ENCODE measurements around the gene GRHPR.

Gene GRHPR

DNA sequence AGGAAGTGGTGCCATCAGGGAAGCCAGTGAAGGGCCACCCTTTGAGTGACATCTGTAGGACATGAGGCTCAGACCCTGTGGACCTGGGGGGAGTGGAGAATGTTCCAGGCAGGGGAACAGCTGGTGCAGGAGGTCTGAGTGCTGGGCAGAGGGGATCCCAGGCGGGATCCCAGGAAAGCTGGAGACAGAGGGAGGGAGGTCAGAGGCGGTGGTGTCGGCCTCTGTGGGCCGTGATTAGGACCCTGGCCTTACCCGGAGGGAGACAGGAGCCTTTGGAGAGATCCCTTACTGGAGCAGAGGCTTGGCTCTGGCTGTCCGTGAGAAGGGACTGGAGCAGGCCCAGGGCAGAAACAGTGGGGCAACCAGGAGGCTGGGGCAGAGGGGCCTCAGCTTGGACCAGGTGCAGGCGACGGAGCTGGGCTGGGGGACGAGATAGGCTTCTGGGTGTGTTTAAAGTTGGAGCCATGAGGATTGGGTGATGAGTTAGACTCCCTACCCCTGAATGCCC is 12.1 kb upstream of the GRHPR start:
- no peak for TF ChIP-seq GATA2 (IDR thresholded peaks at IDR 0.05; ENCODE audit: low read depth, low read length)
- no peak for TF ChIP-seq GATA3 (IDR thresholded peaks at IDR 0.05; ENCODE audit: low read depth, low read length)

DNA sequence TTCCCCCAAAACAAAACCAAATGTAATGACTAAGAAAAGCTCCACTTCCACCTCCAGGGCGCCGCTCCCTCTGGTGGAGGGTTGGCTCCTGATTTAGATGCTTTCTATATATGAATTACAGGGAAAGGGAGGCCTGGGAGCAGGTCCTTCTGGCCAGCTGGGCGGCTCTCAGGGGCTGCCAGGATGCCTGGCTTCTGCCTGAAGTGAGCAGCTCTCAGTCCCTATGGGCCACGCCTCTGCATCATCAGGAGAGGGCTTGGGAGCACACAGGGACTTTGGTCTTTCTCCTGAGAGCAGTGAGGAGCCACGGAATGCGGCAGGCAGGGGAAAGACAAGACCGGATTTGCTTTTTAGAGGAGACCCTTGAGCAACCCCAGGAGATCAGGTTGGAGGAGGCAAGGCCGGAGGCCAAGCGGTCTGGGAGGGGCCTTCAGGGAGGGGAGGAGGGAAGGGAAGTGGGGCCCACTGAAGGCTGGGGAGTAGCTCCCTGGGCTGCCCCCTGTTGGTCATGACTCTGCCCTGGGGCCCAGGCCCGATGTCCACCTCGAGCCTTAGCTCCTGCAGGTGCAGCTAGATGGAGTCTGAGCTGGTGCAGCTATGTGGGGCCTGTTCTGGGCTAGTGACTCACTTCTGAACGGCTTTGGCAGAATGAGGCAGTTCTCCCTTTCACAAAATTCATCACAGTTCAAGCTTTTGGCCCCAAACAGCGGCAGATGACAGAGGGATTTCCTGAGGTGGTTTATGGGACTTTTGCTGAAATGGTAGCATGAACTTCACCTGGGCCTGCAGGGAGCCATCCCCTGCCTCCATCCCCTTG is 11.3 kb upstream of the GRHPR start:
- TF ChIP-seq GATA3 (IDR thresholded peaks at IDR 0.05; ENCODE audit: low read depth, low read length) (no peak), GATA2 (IDR thresholded peaks at IDR 0.05; ENCODE audit: low read depth, low read length) (no peak)

DNA sequence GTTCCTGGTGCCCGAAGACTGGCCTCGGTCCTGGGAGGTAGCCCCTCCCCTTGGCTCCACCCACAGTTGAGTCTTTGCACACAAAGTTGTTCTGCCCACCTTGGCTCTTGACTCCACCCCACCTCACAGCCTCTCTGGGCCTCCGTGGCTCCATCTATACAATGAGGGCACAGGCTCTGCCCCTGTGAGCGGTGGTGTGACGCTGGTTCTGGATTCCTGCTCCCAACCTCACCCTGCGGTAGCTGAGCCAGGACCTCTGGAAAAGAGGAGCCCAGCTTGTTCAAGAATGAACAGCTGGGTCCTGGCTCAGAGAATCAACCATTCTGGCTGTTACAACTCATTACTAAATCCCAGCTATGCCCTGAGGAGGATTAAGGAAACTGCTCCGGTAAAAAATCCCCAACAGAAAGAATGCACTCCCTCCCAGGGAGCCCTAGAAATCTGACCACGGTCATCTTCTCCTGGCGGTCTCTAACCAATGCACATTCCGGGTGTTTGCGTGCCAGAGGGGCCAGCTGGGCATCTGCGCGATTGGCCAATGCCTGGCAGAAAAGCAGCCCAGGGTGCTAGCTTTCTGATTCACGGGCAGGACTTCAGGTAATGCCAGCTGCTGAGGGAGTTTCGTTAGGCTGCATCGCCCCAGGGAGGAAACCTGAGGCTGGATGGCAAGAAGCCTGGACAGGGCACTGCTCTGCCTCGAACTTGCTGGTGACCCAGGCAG is 9.9 kb upstream of the GRHPR start:
- TF ChIP-seq GATA3 (IDR thresholded peaks at IDR 0.05; ENCODE audit: low read depth, low read length) = no peak
- no peak for TF ChIP-seq GATA2 (IDR thresholded peaks at IDR 0.05; ENCODE audit: low read depth, low read length)

DNA sequence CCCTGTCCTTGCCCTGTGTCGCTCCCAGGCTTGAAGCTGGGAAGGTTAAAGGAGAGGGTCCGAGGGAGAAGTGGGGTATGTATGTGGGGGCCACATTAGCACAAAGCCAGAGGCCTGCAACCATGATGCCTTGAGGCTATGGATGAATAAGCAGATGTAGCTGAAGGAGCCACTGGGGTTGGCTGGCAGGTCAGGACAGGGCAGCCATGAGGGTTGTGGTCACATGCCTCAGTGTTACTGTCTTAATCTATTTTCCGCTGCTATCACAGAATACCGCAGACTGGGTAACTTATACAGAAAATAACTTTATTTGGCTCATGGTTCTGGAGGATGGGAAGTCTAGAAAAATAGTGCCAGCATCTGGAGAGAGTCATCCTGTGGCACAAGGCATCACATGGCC is 9.2 kb upstream of the GRHPR start:
- TF ChIP-seq GATA3 (IDR thresholded peaks at IDR 0.05; ENCODE audit: low read depth, low read length) = no peak
- TF ChIP-seq GATA2 (IDR thresholded peaks at IDR 0.05; ENCODE audit: low read depth, low read length) = no peak

DNA sequence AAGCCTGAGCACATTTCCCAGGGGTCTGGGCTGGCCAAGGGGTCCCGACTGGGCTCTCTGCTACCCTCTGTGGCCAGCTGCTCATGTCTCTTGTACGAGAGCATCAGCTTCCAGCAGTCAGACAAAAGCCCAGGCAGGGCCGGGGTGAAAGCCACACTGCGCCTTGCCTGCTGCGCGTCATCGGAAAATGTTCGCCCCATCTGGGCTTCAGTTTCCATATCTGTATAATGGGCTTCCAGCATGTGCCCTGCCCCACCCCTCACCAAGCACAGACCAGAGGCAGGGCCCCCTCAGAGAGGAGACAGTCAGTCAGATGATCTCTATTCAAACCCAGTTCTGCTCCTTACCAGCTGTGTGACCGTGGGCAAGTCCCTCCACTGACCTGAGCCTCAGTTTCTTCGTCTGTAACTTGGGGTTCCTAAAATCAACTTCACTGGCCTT is 8.0 kb upstream of the GRHPR start:
- no peak for TF ChIP-seq GATA3 (IDR thresholded peaks at IDR 0.05; ENCODE audit: low read depth, low read length)
- no peak for TF ChIP-seq GATA2 (IDR thresholded peaks at IDR 0.05; ENCODE audit: low read depth, low read length)

DNA sequence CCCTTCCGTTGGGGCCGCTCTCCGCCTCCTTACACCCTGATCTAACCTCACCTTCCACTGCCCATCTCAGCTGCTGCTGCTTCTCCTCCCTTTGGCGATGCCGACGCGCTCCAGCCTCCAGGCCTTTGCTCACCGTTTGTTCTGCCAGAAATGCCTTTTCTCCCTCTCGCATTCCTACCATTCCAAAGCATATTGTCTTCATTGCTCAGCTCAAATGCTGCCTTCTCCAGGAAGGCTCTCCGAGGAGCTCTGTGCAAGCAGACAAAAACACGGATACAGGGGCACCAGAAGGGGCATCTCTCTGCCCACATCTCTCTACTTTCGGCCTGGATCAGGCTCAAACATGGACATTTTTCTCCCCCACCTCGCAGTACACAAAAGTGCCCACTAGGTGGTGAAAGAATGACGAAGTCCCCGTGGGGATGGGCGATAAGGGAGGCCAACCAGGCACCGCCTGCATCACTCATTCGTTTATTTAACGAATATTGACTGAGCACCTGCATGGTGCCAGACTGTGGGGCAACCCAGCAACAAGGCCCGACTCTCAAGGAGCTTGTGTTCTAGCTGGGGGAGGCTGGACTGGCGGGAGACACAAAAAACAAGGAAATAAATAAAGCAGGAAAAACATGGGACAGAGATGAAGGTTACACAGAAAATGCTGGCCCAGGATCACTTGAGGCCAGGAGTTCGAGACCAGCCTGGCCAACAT is 7.3 kb upstream of the GRHPR start:
- TF ChIP-seq GATA2 (IDR thresholded peaks at IDR 0.05; ENCODE audit: low read depth, low read length) (0 out of 2 replicates have a peak, but pooled peaks have one; percentile 27), GATA3 (IDR thresholded peaks at IDR 0.05; ENCODE audit: low read depth, low read length) (no peak)

DNA sequence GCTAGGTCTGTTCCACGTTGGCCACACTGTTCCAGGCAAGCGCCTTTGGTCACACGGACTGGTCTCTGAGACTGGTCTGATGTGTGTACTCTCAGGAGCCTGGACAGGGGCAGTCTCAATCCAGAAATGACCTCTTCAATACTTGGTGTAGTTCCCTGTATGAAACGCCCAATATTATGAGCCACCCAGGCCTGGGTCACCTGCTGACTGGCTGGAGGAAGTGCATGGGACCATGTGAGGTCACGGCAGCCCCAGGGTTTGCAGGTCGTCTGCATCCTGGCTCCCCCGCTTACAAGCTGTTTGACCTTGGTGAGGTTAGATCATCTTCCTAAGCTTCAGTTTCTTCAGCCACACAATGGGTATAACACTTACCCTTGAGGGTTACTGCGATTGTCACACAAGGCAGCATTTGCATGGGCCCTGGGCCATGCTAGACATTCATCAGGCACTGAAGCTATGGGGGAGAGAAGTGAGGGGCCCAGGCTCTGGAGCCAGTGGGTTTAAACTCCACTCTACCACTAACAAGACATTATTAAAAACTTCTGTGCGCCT is 5.2 kb upstream of the GRHPR start:
- TF ChIP-seq GATA3 (IDR thresholded peaks at IDR 0.05; ENCODE audit: low read depth, low read length) (no peak), GATA2 (IDR thresholded peaks at IDR 0.05; ENCODE audit: low read depth, low read length) (no peak)

DNA sequence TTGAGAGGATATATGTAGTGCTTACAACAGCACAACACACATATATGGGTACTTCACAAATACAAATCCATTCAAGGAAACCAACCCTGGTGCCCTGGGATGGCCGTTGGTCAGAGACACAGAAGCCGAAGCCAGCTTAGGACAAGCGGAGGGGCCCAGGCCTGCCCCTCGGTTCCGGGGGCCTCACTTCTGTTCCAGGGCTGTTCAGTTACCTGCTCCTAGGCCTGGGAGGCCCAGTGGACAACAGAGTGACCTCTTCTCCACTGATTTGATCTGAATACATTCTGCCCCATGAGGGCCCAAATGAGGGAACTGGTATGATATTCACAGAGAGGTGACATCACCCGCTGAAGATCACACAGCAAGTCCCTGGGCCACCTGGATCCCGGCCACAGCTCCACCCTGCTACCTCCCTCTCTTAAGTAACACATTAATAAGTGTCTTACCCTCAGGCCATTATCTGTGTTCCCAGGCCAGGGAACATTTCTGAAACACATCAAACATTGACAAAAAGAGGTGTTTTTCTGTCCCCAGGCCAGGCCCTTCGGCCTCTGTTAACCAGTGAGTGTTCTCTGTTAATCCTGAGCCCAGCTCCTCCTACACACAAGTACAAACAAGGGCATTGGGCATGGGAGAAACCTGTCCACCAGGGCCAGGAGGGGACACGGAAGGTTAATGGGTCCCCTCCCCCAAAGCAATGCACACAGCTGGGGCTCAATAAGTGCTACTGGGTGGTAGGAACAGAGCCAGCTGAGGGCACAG is 4.5 kb upstream of the GRHPR start:
- TF ChIP-seq GATA2 (IDR thresholded peaks at IDR 0.05; ENCODE audit: low read depth, low read length) (no peak), GATA3 (IDR thresholded peaks at IDR 0.05; ENCODE audit: low read depth, low read length) (no peak)

DNA sequence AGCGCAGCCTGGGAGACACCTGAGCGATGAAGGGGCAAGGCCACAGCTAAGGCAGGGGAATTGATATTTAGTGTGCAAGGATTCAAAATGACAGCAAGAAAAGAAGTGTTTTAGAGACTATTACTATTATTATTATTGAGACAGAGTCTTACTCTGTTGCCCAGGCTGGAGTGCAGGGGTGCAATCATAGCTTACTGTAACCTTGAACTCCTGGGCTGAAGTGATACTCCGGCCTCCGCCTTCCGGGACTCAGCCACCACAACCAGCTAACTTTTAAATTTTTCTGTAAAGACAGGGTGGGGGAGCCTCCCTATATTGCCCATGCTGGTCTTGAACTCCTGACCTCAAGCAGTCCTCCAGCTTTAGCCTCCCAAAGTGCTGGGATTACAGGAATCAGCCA is 3.3 kb upstream of the GRHPR start:
- TF ChIP-seq GATA2 (IDR thresholded peaks at IDR 0.05; ENCODE audit: low read depth, low read length) (no peak), GATA3 (IDR thresholded peaks at IDR 0.05; ENCODE audit: low read depth, low read length) (no peak)

DNA sequence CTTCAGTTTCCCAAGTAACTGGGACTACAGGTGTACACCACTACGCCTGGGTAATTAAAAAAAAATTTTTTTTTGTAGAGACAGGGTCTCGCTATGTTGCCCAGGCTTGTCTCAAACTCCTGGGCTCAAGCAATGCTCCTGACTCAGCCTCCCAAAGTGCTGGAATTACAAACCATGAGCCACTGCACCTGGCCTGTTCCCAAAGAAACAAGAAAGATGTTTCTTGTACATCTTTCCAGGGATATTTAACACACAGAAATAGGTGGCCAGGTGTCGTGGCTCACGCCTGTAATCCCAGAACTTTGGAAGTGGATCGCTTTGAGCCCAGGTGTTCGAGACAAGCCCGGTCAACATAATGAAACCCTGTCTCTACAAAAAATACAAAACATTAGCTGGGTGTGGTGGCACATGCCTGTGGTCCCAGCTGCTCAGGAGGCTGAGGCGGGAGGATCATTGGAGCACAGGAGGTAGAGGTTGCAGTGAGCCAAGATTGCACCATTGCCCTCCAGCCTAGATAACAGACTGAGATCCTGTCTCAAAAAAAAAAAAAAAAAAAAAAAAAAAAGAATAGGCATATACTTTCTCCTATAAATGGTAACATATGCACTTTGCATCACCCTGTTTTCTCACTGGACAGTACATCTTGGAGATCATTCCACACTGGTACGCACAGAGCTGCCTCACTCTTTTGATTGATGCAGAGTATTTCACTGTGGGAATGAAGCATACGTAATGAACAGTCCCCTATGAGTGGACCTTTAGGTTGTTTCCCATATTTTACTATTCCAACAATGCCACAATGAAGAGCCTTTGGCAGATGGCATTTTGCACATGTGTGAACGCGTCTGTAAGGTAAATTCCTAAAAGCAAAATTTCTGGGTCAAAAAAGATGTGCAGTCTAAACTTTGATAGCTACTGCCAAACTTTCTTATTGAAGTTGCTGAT is 2.0 kb upstream of the GRHPR start:
- no peak for TF ChIP-seq GATA3 (IDR thresholded peaks at IDR 0.05; ENCODE audit: low read depth, low read length)
- no peak for TF ChIP-seq GATA2 (IDR thresholded peaks at IDR 0.05; ENCODE audit: low read depth, low read length)

DNA sequence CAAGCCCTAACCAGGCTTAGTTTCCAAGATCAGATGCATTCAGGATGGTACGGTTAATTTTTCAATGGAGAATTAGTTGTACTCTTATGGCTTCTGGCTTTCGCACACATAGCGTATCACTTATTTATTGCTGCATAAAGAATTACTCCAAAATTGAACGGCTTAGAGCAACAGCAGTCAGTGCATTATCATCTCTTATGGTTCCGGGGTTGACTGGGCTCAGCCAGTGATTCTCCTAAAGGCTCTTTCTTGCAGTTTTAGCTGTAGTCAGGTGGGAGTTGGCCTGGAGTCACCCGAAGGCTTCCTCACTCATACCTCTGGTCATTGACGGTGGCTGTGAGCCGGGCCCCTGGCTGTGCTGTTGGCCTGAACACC is 595 bp upstream of the GRHPR start:
- TF ChIP-seq GATA3 (IDR thresholded peaks at IDR 0.05; ENCODE audit: low read depth, low read length) = no peak
- no peak for TF ChIP-seq GATA2 (IDR thresholded peaks at IDR 0.05; ENCODE audit: low read depth, low read length)

DNA sequence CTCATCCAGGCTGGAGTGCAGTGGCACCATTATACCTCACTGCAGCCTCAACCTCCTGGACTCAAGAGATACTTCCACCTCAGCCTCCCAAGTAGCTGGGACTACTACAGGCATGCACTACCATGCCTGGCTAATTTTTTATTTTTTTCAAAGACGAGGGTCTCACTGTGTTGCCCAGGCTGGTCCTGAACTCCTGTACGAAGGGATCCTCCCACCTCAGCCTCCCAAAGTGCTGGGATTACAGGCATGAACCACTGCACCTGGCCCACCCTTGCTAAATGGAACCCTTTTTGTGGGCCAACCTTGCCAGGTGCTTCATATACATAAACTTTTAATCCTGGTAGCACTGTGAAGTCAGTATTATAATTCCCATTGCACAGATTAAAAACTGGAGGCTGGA is 1.0 kb downstream of the GRHPR start:
- TF ChIP-seq GATA3 (IDR thresholded peaks at IDR 0.05; ENCODE audit: low read depth, low read length) (no peak), GATA2 (IDR thresholded peaks at IDR 0.05; ENCODE audit: low read depth, low read length) (no peak)
